K562 (cell line): ENCODE data around the gene GOLGA6B. TPM values are rescaled to one million over a fixed set of nuclear protein-coding genes. Genes with fewer than 3 reads are reported as not detected.
A peak's percentile ranks its signal among the peaks of the same experiment; 100 is the strongest.

ENCODE experiments used
- FOXK2 ChIP-seq, 2 experiments: fragments of 450-650 bp; IDR thresholded peaks in 1 of 2; conservative IDR thresholded peaks in 1 of 2; 2 replicates each; pipeline ENCODE4 v1.6.1; 2016; ENCODE audit warnings: low read depth in 2 of 2, mild to moderate bottlenecking in 1 of 2
- FOXM1 ChIP-seq, 2 experiments: fragments of 450-650 bp in 1 of 2; sonication (generic) in 1 of 2; formaldehyde crosslinking in 1 of 2; IDR thresholded peaks; 2 replicates each; pipeline versions ENCODE4 v1.6.1 to v1.9.0; 2017 to 2022; ENCODE audit warnings: low read depth in 2 of 2, mild to moderate bottlenecking in 2 of 2, missing genetic modification reagents in 1 of 2, moderate library complexity in 1 of 2
- MGA ChIP-seq: fragments of 450-650 bp; IDR thresholded peaks from 2 replicates; pipeline ENCODE4 v1.6.1; 2016; ENCODE audit warnings: mild to moderate bottlenecking, moderate library complexity
- NRF1 ChIP-seq, 2 experiments: fragments of 450-650 bp; IDR thresholded peaks in 1 of 2; conservative IDR thresholded peaks in 1 of 2; 2 replicates each; pipeline ENCODE4 v1.6.1; 2014; ENCODE audit warnings: mild to moderate bottlenecking in 2 of 2
- PHF8 ChIP-seq: fragments of 200-600 bp; sonication (generic); IDR thresholded peaks from 2 replicates; pipeline ENCODE4 v1.6.1; 2012; ENCODE audit warnings: mixed run types, mild to moderate bottlenecking, inconsistent platforms, low read length, moderate library complexity, borderline replicate concordance
- RUNX1 ChIP-seq: sonication (generic); IDR thresholded peaks from 2 replicates; pipeline ENCODE4 v1.6.1; 2016; ENCODE audit warnings: antibody characterized with exemption, low read depth
- SAFB2 ChIP-seq: fragments of 200-400 bp; formaldehyde crosslinking; IDR thresholded peaks from 2 replicates; pipeline ENCODE4 v1.6.1; 2018; ENCODE audit warnings: borderline replicate concordance, low read length, low read depth, moderate library complexity; ENCODE audit not compliant: severe bottlenecking
- SRSF9 ChIP-seq: fragments of 200-400 bp; formaldehyde crosslinking; IDR thresholded peaks from 2 replicates; pipeline ENCODE4 v1.6.1; 2017; ENCODE audit warnings: low read depth, low read length, borderline replicate concordance
- TCF7 ChIP-seq: sonication (generic); IDR thresholded peaks from 2 replicates; pipeline ENCODE4 v1.6.1; 2016; ENCODE audit warnings: antibody characterized with exemption, borderline replicate concordance
- ZNF124 ChIP-seq: sonication (generic); formaldehyde crosslinking; IDR thresholded peaks from 2 replicates; pipeline ENCODE4 v1.8.1; 2022; ENCODE audit warnings: missing genetic modification reagents
- ZNF197 ChIP-seq: fragments of 200-800 bp; sonication (Bioruptor generic); IDR thresholded peaks from 2 replicates; pipeline ENCODE4 v1.6.1; 2016; ENCODE audit warnings: low read depth, missing genetic modification characterization, missing compliant biosample characterization
- polyA plus RNA-seq, 8 experiments: library from polyadenylated mRNA; depleted of rRNA in 4 of 8; stranded (reverse) in 5 of 8; unstranded in 3 of 8; fragments of >200 nt; fragmentation: Nextera tagmentation in 2 of 8; fragmentation: Illumina TruSeq in 1 of 8; extraction: Ambion mirVana in 2 of 8; extraction: Trizol in 1 of 8; gene quantifications; 2 replicates each; pipeline versions ENCODE4 v1.2.1 to v1.2.3, GENCODE V29; 2011 to 2014; ENCODE audit warnings: inconsistent platforms in 1 of 8, missing spikeins in 1 of 8
- total RNA-seq, 7 experiments: library from RNA; depleted of rRNA in 6 of 7; stranded (reverse); fragments of >200 nt in 6 of 7; fragmentation: Illumina TruSeq in 2 of 7; extraction: Trizol in 2 of 7; gene quantifications; 2 replicates each; pipeline versions ENCODE4 v1.2.1 to v1.2.3, GENCODE V29; 2011 to 2021; ENCODE audit warnings: low replicate concordance in 1 of 7

The GOLGA6B gene
- total and polyA plus RNA-seq, 9 of the 15 experiments (the other 6 are each of a cell fraction or from before 2014, with no cell fraction given) = not detected

- TF ChIP-seq ZNF197 (0 out of 2 replicates have a peak, but pooled peaks have one; percentile 20), SRSF9 (no peak), SAFB2 (no peak), MGA (peak; percentile 22; the same call in 1 of the 2 replicates), RUNX1 (no peak), FOXK2 (conservative IDR thresholded peaks at IDR 0.05 in 1 of 2, IDR thresholded peaks at IDR 0.05 in 1 of 2; ENCODE audit: low read depth in 2 of 2) (peak in 1 of 2 experiments; percentile 74; a peak in 2 of 4 replicates), NRF1 (conservative IDR thresholded peaks at IDR 0.05 in 1 of 2, IDR thresholded peaks at IDR 0.05 in 1 of 2) (no peak), ZNF124 (CRISPR knock-in tag) (no peak), TCF7 (0 out of 2 replicates have a peak, but pooled peaks have one; percentile 6), PHF8 (no peak), FOXM1 (IDR thresholded peaks at IDR 0.05; ENCODE audit: low read depth) (no peak), FOXM1 (CRISPR knock-in tag; IDR thresholded peaks at IDR 0.05; ENCODE audit: low read depth) (no peak)
Measured at GRCh38 chr15:72685301-72685924, 30.9 kb downstream of the GOLGA6B start (continued).
